ENCODE results near the gene KLHL14.
A peak's percentile ranks its signal among the peaks of the same experiment; 100 is the strongest.
"Not testable (repeated sequence)": the region's sequence is repeated elsewhere in the genome, so short reads cannot be mapped to it uniquely, and the experiment has no call there.

The KLHL14 gene

GRCh38 chr18:32801228-32801627 lies 28.4 kb upstream of the KLHL14 start:
- Histone ChIP-seq H3K9me3 (ENCODE audit: control insufficient read depth, low read length) (no peaks in the 10 kb centered on the region), H3K4me1 (ENCODE audit: control insufficient read depth, insufficient read depth, low read length, poor library complexity, severe bottlenecking) (no peaks in the 10 kb centered on the region), H3K27me3 (replicated peaks; ENCODE audit: control insufficient read depth, insufficient read depth, low read length, poor library complexity, severe bottlenecking) (no peaks in the 10 kb centered on the region), H3K4me3 (ENCODE audit: insufficient read depth, low read depth, low read length, poor library complexity, severe bottlenecking) (no peak overlapping the region), H3K27ac (ENCODE audit: insufficient read depth, low read length, poor library complexity, severe bottlenecking) (no peak overlapping the region), H3K36me3 (ENCODE audit: control insufficient read depth, insufficient read depth, low read length) (no peaks in the 10 kb centered on the region)
- no peak for DNase-seq

DNA sequence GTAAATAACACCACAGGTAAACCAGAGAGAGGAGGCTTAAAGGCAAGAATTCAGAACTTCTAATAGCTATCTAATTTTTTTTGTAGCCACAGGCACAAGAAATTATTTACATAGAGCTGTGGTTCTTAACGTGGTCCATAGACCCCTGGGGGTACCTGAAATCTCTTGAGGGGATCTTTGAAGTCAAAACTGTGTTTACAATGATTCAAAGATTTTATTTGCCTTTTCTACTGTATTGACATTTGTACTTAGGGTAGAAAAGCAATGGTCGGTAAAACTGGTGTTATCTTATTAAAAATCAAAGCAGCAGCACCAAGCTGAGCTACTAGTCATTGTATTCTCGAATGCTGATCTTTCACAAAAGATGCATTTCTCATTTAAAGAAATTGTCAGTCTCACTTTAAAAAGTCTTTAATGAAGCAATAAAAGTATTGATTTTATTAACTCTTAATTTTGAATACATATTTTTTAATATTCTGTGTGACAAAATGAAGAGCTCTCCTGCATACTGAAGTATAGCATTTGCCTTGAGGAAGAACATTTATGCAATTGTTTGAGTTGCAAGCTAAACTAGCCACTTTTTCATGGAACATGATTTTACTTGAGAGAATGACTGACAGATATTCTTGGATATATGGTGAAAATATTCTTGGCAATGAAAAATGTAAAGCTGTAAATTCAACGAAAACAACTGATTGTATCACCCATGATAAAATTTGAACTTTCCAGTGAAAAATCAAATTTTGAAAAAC lies 25.6 kb upstream of the KLHL14 start:
- Histone ChIP-seq H3K4me1 (ENCODE audit: control insufficient read depth, insufficient read depth, low read length, poor library complexity, severe bottlenecking) (no peaks in the 10 kb centered on the region), H3K4me3 (ENCODE audit: insufficient read depth, low read depth, low read length, poor library complexity, severe bottlenecking) (no peak overlapping the region), H3K36me3 (ENCODE audit: control insufficient read depth, insufficient read depth, low read length) (no peaks in the 10 kb centered on the region), H3K27ac (ENCODE audit: insufficient read depth, low read length, poor library complexity, severe bottlenecking) (no peak overlapping the region), H3K27me3 (replicated peaks; ENCODE audit: control insufficient read depth, insufficient read depth, low read length, poor library complexity, severe bottlenecking) (no peaks in the 10 kb centered on the region), H3K9me3 (ENCODE audit: control insufficient read depth, low read length) (no peaks in the 10 kb centered on the region)
- DNase-seq: no peak

DNA sequence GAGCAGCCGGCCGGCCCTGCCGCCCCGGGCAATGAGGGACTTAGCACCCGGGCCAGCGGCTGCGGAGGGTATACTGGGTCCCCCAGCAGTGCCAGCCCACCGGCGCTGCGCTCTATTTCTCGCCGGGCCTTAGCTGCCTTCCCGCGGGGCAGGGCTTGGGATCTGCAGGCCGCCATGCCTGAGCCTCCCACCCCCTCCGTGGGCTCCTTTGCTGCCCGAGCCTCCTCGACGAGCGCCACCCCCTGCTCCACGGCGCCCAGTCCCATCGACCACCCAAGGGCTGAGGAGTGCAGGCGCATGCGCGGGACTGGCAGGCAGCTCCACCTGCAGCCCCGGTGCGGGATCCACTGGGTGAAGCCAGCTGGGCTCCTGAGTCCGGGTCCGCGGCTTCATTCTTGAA lies 21.8 kb upstream of the KLHL14 start:
- H3K27me3 ChIP-seq (replicated peaks; ENCODE audit: control insufficient read depth, insufficient read depth, low read length, poor library complexity, severe bottlenecking); DNase-seq; H3K4me1 ChIP-seq (ENCODE audit: control insufficient read depth, insufficient read depth, low read length, poor library complexity, severe bottlenecking); H3K9me3 ChIP-seq (ENCODE audit: control insufficient read depth, low read length); H3K27ac ChIP-seq (ENCODE audit: insufficient read depth, low read length, poor library complexity, severe bottlenecking); H3K4me3 ChIP-seq (ENCODE audit: insufficient read depth, low read depth, low read length, poor library complexity, severe bottlenecking); H3K36me3 ChIP-seq (ENCODE audit: control insufficient read depth, insufficient read depth, low read length): not testable (repeated sequence)

DNA sequence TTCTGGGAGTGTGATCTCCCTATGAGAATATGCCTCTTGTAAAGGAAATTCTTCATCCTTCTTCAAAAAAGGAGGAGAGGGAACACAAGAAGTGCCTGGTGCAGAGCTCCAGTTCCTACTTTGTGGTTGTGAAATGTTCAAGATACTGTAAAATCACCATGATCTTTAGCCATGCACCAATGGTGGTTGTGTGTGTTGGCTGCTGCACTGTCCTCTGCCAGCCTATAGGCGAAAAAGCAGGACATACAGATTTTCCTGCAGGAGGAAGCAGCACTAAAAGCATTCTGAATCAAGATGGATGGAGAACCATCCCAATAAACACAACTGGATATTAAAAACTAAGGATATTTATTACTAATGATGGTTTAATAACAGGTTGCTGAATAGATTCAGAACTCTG lies 6.2 kb upstream of the KLHL14 start:
- H3K27me3 ChIP-seq (replicated peaks; ENCODE audit: control insufficient read depth, insufficient read depth, low read length, poor library complexity, severe bottlenecking): no peaks in the 10 kb centered on the region
- H3K36me3 ChIP-seq (ENCODE audit: control insufficient read depth, insufficient read depth, low read length): no peaks in the 10 kb centered on the region
- H3K27ac ChIP-seq (ENCODE audit: insufficient read depth, low read length, poor library complexity, severe bottlenecking): no peak overlapping the region
- H3K9me3 ChIP-seq (ENCODE audit: control insufficient read depth, low read length): no peaks in the 10 kb centered on the region
- H3K4me1 ChIP-seq (ENCODE audit: control insufficient read depth, insufficient read depth, low read length, poor library complexity, severe bottlenecking): no peaks in the 10 kb centered on the region
- no peak overlapping the region for H3K4me3 ChIP-seq (ENCODE audit: insufficient read depth, low read depth, low read length, poor library complexity, severe bottlenecking)
- no peak for DNase-seq

- H3K9me3 ChIP-seq (ENCODE audit: control insufficient read depth, low read length): no peaks in the 10 kb centered on the region
- no peak for DNase-seq
- H3K36me3 ChIP-seq (ENCODE audit: control insufficient read depth, insufficient read depth, low read length): no peaks in the 10 kb centered on the region
- no peaks in the 10 kb centered on the region for H3K4me1 ChIP-seq (ENCODE audit: control insufficient read depth, insufficient read depth, low read length, poor library complexity, severe bottlenecking)
- H3K27me3 ChIP-seq (replicated peaks; ENCODE audit: control insufficient read depth, insufficient read depth, low read length, poor library complexity, severe bottlenecking): no peaks in the 10 kb centered on the region
- no peak overlapping the region for H3K27ac ChIP-seq (ENCODE audit: insufficient read depth, low read length, poor library complexity, severe bottlenecking)
- H3K4me3 ChIP-seq (ENCODE audit: insufficient read depth, low read depth, low read length, poor library complexity, severe bottlenecking): no peak overlapping the region
Measured at GRCh38 chr18:32777049-32777448, 4.2 kb upstream of the KLHL14 start.

- Histone ChIP-seq H3K36me3 (ENCODE audit: control insufficient read depth, insufficient read depth, low read length) (no peaks in the 10 kb centered on the region), H3K27me3 (replicated peaks; ENCODE audit: control insufficient read depth, insufficient read depth, low read length, poor library complexity, severe bottlenecking) (no peaks in the 10 kb centered on the region), H3K9me3 (ENCODE audit: control insufficient read depth, low read length) (no peaks in the 10 kb centered on the region), H3K4me3 (ENCODE audit: insufficient read depth, low read depth, low read length, poor library complexity, severe bottlenecking) (no peak overlapping the region), H3K4me1 (ENCODE audit: control insufficient read depth, insufficient read depth, low read length, poor library complexity, severe bottlenecking) (no peaks in the 10 kb centered on the region), H3K27ac (ENCODE audit: insufficient read depth, low read length, poor library complexity, severe bottlenecking) (no peak overlapping the region)
- no peak for DNase-seq
Measured at GRCh38 chr18:32776561-32776960, 3.7 kb upstream of the KLHL14 start.

GRCh38 chr18:32775628-32776027 lies 2.8 kb upstream of the KLHL14 start:
- no peak overlapping the region for H3K27ac ChIP-seq (ENCODE audit: insufficient read depth, low read length, poor library complexity, severe bottlenecking)
- peaks cover 4% of the 10 kb centered on the region for H3K4me1 ChIP-seq (ENCODE audit: control insufficient read depth, insufficient read depth, low read length, poor library complexity, severe bottlenecking)
- peaks cover 9% of the 10 kb centered on the region for H3K27me3 ChIP-seq (replicated peaks; ENCODE audit: control insufficient read depth, insufficient read depth, low read length, poor library complexity, severe bottlenecking)
- no peaks in the 10 kb centered on the region for H3K9me3 ChIP-seq (ENCODE audit: control insufficient read depth, low read length)
- no peak for DNase-seq
- H3K36me3 ChIP-seq (ENCODE audit: control insufficient read depth, insufficient read depth, low read length): no peaks in the 10 kb centered on the region
- no peak overlapping the region for H3K4me3 ChIP-seq (ENCODE audit: insufficient read depth, low read depth, low read length, poor library complexity, severe bottlenecking)

GRCh38 chr18:32773382-32773712 lies 524 bp upstream of the KLHL14 start:
- no peak for DNase-seq
- no peak overlapping the region for H3K27ac ChIP-seq (ENCODE audit: insufficient read depth, low read length, poor library complexity, severe bottlenecking)
- H3K9me3 ChIP-seq (ENCODE audit: control insufficient read depth, low read length): no peaks in the 10 kb centered on the region
- peaks cover 24% of the 10 kb centered on the region for H3K27me3 ChIP-seq (replicated peaks; ENCODE audit: control insufficient read depth, insufficient read depth, low read length, poor library complexity, severe bottlenecking)
- no peak overlapping the region for H3K4me3 ChIP-seq (ENCODE audit: insufficient read depth, low read depth, low read length, poor library complexity, severe bottlenecking)
- H3K36me3 ChIP-seq (ENCODE audit: control insufficient read depth, insufficient read depth, low read length): no peaks in the 10 kb centered on the region
- H3K4me1 ChIP-seq (ENCODE audit: control insufficient read depth, insufficient read depth, low read length, poor library complexity, severe bottlenecking): peaks cover 4% of the 10 kb centered on the region

DNA sequence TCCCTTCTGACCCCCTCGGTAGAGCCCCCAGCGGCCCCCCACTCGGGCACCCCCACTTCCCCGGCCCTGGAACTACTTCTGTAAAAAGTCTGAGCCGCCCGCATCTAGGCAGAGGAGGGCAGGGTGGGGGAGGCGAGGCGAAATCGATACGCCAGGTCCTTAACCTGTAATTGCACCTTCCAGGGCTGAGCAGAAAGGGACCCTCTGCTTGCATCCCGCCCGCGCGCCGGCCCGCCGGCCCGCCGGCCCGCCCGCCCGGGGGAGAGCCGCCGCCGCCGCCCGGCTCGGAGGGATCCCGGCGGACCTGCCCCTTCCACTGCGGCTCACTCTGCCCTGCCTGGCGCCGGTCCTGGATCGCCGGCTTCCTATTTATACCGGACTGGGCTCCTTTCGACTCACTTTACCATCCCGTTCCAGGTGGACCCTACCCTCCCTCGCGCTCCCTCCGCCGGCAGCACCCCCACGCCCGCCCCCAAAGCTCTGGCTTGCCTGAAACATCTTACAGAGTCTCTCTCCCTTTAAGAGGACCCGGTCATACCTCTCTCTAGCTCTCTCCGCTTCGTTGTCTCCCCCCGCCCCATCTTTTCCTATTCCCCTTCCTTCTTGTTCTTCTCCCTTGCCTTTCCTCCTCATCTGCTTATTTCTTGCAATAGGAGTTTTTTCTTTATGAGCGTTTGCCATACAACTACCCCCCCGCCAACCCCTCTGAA lies 797 bp downstream of the KLHL14 start:
- H3K27me3 ChIP-seq (replicated peaks; ENCODE audit: control insufficient read depth, insufficient read depth, low read length, poor library complexity, severe bottlenecking): peaks cover 26% of the 10 kb centered on the region
- no peak overlapping the region for H3K27ac ChIP-seq (ENCODE audit: insufficient read depth, low read length, poor library complexity, severe bottlenecking)
- H3K9me3 ChIP-seq (ENCODE audit: control insufficient read depth, low read length): no peaks in the 10 kb centered on the region
- peaks cover 4% of the 10 kb centered on the region for H3K4me1 ChIP-seq (ENCODE audit: control insufficient read depth, insufficient read depth, low read length, poor library complexity, severe bottlenecking)
- DNase-seq: no peak
- H3K36me3 ChIP-seq (ENCODE audit: control insufficient read depth, insufficient read depth, low read length): no peaks in the 10 kb centered on the region
- no peak overlapping the region for H3K4me3 ChIP-seq (ENCODE audit: insufficient read depth, low read depth, low read length, poor library complexity, severe bottlenecking)

- H3K36me3 ChIP-seq (ENCODE audit: control insufficient read depth, insufficient read depth, low read length): no peaks in the 10 kb centered on the region
- H3K4me1 ChIP-seq (ENCODE audit: control insufficient read depth, insufficient read depth, low read length, poor library complexity, severe bottlenecking): peaks cover 4% of the 10 kb centered on the region
- no peak overlapping the region for H3K27ac ChIP-seq (ENCODE audit: insufficient read depth, low read length, poor library complexity, severe bottlenecking)
- peak overlapping the region; percentile 35 for H3K4me3 ChIP-seq (ENCODE audit: insufficient read depth, low read depth, low read length, poor library complexity, severe bottlenecking)
- no peaks in the 10 kb centered on the region for H3K9me3 ChIP-seq (ENCODE audit: control insufficient read depth, low read length)
- DNase-seq: no peak
- H3K27me3 ChIP-seq (replicated peaks; ENCODE audit: control insufficient read depth, insufficient read depth, low read length, poor library complexity, severe bottlenecking): peaks cover 26% of the 10 kb centered on the region
Measured at GRCh38 chr18:32771169-32771751, 1.6 kb downstream of the KLHL14 start.
